Endothelial cell (in vitro differentiated cells): ENCODE measurements around the gene CDR2. TPM values are rescaled to one million over a fixed set of nuclear protein-coding genes. Genes with fewer than 3 reads are reported as not detected.
A peak's percentile ranks its signal among the peaks of the same experiment; 100 is the strongest.

ENCODE experiments used
- DNase-seq: peaks from one replicate; pipeline ENCODE4 v3.0.0; 2021; ENCODE audit warnings: low spot score
- H3K27ac Mint-ChIP-seq: one replicate; pipeline ENCODE4 v1.8.0; 2021; ENCODE audit warnings: mixed read lengths, inconsistent platforms; ENCODE audit not compliant: unreplicated experiment
- H3K27me3 Mint-ChIP-seq: one replicate; pipeline ENCODE4 v1.8.0; 2021; ENCODE audit warnings: mild to moderate bottlenecking, moderate library complexity, mixed read lengths, inconsistent platforms; ENCODE audit not compliant: unreplicated experiment
- H3K36me3 Mint-ChIP-seq: one replicate; pipeline ENCODE4 v1.8.0; 2021; ENCODE audit warnings: mild to moderate bottlenecking, low read depth, mixed read lengths, inconsistent platforms; ENCODE audit not compliant: unreplicated experiment
- H3K4me1 Mint-ChIP-seq: one replicate; pipeline ENCODE4 v1.8.0; 2021; ENCODE audit warnings: mild to moderate bottlenecking, mixed read lengths, inconsistent platforms; ENCODE audit not compliant: unreplicated experiment
- H3K4me3 Mint-ChIP-seq: one replicate; pipeline ENCODE4 v1.8.0; 2021; ENCODE audit warnings: mild to moderate bottlenecking, mixed read lengths, inconsistent platforms; ENCODE audit not compliant: unreplicated experiment
- H3K9me3 Mint-ChIP-seq: one replicate; pipeline ENCODE4 v1.8.0; 2021; ENCODE audit warnings: mixed read lengths, inconsistent platforms; ENCODE audit not compliant: unreplicated experiment
- CTCF ChIP-seq: fragments of 200-600 bp; sonication (generic); IDR thresholded peaks from one replicate; pipeline ENCODE4 v1.5.0; 2021; ENCODE audit warnings: antibody characterized with exemption; ENCODE audit not compliant: unreplicated experiment
- total RNA-seq: library from RNA; stranded (reverse); fragmentation: NEBNext Ultra II Directional; extraction: Animal tissue kit (Norgen Biotek cat#: 25700); gene quantifications from one replicate; pipeline ENCODE4 v1.2.1, GENCODE V29; 2021; ENCODE audit not compliant: unreplicated experiment

CDR2 gene
- total RNA-seq, 1 donor from 2014 or later = 26.3 TPM

DNA sequence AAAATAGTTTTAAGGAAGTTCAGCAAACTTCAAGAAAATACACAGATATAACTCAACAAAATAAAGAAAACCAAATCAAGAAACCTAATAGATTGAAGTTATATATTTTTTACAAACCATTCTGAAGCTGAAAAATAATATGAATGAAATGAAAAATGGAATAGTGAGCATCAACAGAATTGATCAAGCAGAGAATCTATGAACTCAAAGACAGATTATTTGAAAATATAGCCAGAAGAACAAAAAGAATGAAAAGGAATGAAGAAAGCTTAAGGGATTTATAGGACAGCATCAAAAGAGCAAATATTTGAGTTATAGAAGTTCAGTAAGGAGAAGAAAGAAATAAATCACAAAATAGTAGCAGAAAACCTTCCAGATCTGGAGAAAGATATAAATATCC lies 37.8 kb downstream of the CDR2 start:
- no peak overlapping the region for H3K27ac Mint-ChIP-seq
- TF ChIP-seq CTCF = no peak
- no peaks in the 10 kb centered on the region for H3K27me3 Mint-ChIP-seq
- H3K9me3 Mint-ChIP-seq = no peaks in the 10 kb centered on the region
- peaks cover 36% of the 10 kb centered on the region for H3K36me3 Mint-ChIP-seq
- no peak overlapping the region for H3K4me3 Mint-ChIP-seq
- DNase-seq = no peak
- H3K4me1 Mint-ChIP-seq = no peaks in the 10 kb centered on the region

GRCh38 chr16:22335668-22336246 lies 38.7 kb downstream of the CDR2 start:
- Mint-ChIP-seq H3K4me1 (no peaks in the 10 kb centered on the region), H3K27ac (no peak overlapping the region), H3K36me3 (peaks cover 36% of the 10 kb centered on the region), H3K9me3 (no peaks in the 10 kb centered on the region), H3K4me3 (no peak overlapping the region), H3K27me3 (no peaks in the 10 kb centered on the region)
- no peak for TF ChIP-seq CTCF
- DNase-seq = no peak

DNA sequence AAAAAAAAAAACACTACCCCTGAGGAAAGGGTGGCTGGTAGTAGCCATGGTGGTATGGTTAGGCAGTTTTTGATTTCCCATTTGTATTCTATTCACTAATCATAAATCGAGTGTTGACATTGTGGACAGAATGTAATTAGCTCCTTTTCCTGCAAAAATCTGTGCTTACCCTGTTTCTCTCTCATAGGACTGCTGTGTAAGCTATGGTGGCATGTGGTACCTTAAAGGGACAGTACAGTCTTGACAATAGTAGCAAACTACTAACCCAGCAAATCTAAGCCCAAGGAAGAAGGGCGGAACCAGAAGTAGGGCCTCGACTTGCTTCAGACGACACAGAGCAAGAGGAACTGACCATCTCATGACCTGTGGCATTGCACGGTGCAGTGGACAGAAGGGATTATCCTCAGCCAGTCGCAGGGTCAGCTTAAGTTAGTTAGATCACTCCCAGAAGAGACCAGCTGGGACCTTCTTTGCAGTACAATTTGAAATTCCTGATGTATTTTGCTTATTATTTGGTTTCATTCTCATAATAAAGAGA lies 40.9 kb downstream of the CDR2 start:
- no peak for TF ChIP-seq CTCF
- Mint-ChIP-seq H3K4me1 (no peaks in the 10 kb centered on the region), H3K27ac (no peak overlapping the region), H3K4me3 (no peak overlapping the region), H3K27me3 (no peaks in the 10 kb centered on the region), H3K36me3 (peaks cover 34% of the 10 kb centered on the region), H3K9me3 (no peaks in the 10 kb centered on the region)
- no peak for DNase-seq

GRCh38 chr16:22330326-22330725 lies 44.1 kb downstream of the CDR2 start:
- H3K27ac Mint-ChIP-seq = peak overlapping the region; percentile 45
- peaks cover 31% of the 10 kb centered on the region for H3K36me3 Mint-ChIP-seq
- no peak for DNase-seq
- H3K4me1 Mint-ChIP-seq = no peaks in the 10 kb centered on the region
- H3K27me3 Mint-ChIP-seq = no peaks in the 10 kb centered on the region
- TF ChIP-seq CTCF = no peak
- H3K9me3 Mint-ChIP-seq = no peaks in the 10 kb centered on the region
- no peak overlapping the region for H3K4me3 Mint-ChIP-seq

GRCh38 chr16:22329199-22329695 lies 45.2 kb downstream of the CDR2 start:
- no peaks in the 10 kb centered on the region for H3K27me3 Mint-ChIP-seq
- DNase-seq = no peak
- H3K4me1 Mint-ChIP-seq = no peaks in the 10 kb centered on the region
- TF ChIP-seq CTCF = no peak
- H3K27ac Mint-ChIP-seq = no peak overlapping the region
- no peak overlapping the region for H3K4me3 Mint-ChIP-seq
- H3K36me3 Mint-ChIP-seq = peaks cover 27% of the 10 kb centered on the region
- no peaks in the 10 kb centered on the region for H3K9me3 Mint-ChIP-seq
